SK-N-SH (cell line): Measurements from ENCODE around the gene YARS2. TPM values are rescaled to one million over a fixed set of nuclear protein-coding genes. Genes with fewer than 3 reads are reported as not detected.

Source experiments
- CTCF ChIA-PET: fragments of 300-600, 350-600 bp; formaldehyde crosslinking; extraction: SDS; loops from one replicate; lab custom pipeline; 2021; lab: Yijun Ruan, JAX
- POLR2A ChIA-PET: fragments of 350-600 bp; sonication (Branson Sonifier 250); formaldehyde crosslinking; extraction: SDS; loops from one replicate; lab custom pipeline; 2020; ENCODE audit warnings: antibody characterized with exemption, inconsistent platforms; lab: Yijun Ruan, JAX
- DNase-seq: peaks from one replicate; pipeline ENCODE4 v3.0.0; 2012
- H2AFZ ChIP-seq: fragments of 200-600 bp; sonication (generic); 2 replicates; pipeline ENCODE4 v1.8.1; 2016; ENCODE audit warnings: antibody characterized with exemption, mild to moderate bottlenecking, low read depth
- H3F3A ChIP-seq: fragments of 200-600 bp; sonication (generic); replicated peaks from 2 replicates; pipeline ENCODE3; 2016; ENCODE audit warnings: antibody characterized with exemption, mild to moderate bottlenecking; ENCODE audit not compliant: insufficient read depth
- H3K27ac ChIP-seq, 2 experiments: fragments of 200-500 bp in 1 of 2; fragments of 200-600 bp in 1 of 2; sonication (Bioruptor generic) in 1 of 2; sonication (generic), shearing (Covaris generic) in 1 of 2; 2 replicates each; pipeline versions ENCODE4 v1.5.1 to v1.6.1; 2014 to 2016; ENCODE audit warnings: low read depth in 2 of 2, inconsistent platforms in 1 of 2, low read length in 1 of 2, mild to moderate bottlenecking in 1 of 2, mixed read lengths in 1 of 2
- H3K27me3 ChIP-seq: fragments of 200-600 bp; sonication (generic), shearing (Covaris generic); 2 replicates; pipeline ENCODE4 v1.6.1; 2016; ENCODE audit warnings: mixed run types; ENCODE audit not compliant: insufficient read depth
- H3K36me3 ChIP-seq, 2 experiments: fragments of 200-500 bp in 1 of 2; fragments of 200-600 bp in 1 of 2; sonication (Bioruptor generic) in 1 of 2; sonication (generic) in 1 of 2; replicated peaks in 1 of 2; 2 replicates each; pipeline versions ENCODE3 to v1.5.1; 2014 to 2016; ENCODE audit warnings: low read length in 1 of 2, mild to moderate bottlenecking in 1 of 2; ENCODE audit not compliant: insufficient read depth in 2 of 2, control insufficient read depth in 1 of 2
- H3K4me1 ChIP-seq, 2 experiments: fragments of 200-500 bp in 1 of 2; fragments of 200-600 bp in 1 of 2; sonication (Bioruptor generic) in 1 of 2; sonication (generic), shearing (Covaris generic) in 1 of 2; 2 replicates each; pipeline versions ENCODE4 v1.5.1 to v1.6.1; 2014 to 2016; ENCODE audit warnings: low read depth in 1 of 2, low read length in 1 of 2, mixed run types in 1 of 2; ENCODE audit not compliant: insufficient read depth in 2 of 2, control insufficient read depth in 1 of 2
- H3K4me2 ChIP-seq: fragments of 200-600 bp; sonication (generic), shearing (Covaris generic); 2 replicates; pipeline ENCODE4 v1.6.1; 2017; ENCODE audit warnings: mixed run types
- H3K4me3 ChIP-seq, 2 experiments: fragments of 200-500 bp in 1 of 2; fragments of 200-600 bp in 1 of 2; sonication (Bioruptor generic) in 1 of 2; sonication (generic), shearing (Covaris generic) in 1 of 2; 2 replicates each; pipeline versions ENCODE4 v1.5.1 to v1.8.1; 2014 to 2016; ENCODE audit warnings: low read depth in 2 of 2, inconsistent platforms in 1 of 2, low read length in 1 of 2, mild to moderate bottlenecking in 1 of 2, mixed read lengths in 1 of 2, moderate library complexity in 1 of 2
- H3K79me2 ChIP-seq: fragments of 200-600 bp; sonication (generic); 2 replicates; pipeline ENCODE4 v1.8.1; 2017; ENCODE audit warnings: mild to moderate bottlenecking; ENCODE audit not compliant: insufficient read depth
- H3K9ac ChIP-seq: fragments of 200-600 bp; sonication (generic); 2 replicates; pipeline ENCODE4 v1.6.1; 2017; ENCODE audit warnings: mixed run types
- H3K9me2 ChIP-seq: fragments of 200-600 bp; sonication (generic); 2 replicates; pipeline ENCODE4 v1.6.1; 2017; ENCODE audit warnings: mixed run types
- H3K9me3 ChIP-seq: fragments of 200-600 bp; sonication (generic); 2 replicates; pipeline ENCODE4 v1.6.1; 2017; ENCODE audit warnings: mixed run types, mild to moderate bottlenecking, moderate library complexity
- H4K20me1 ChIP-seq: fragments of 200-600 bp; sonication (generic); 2 replicates; pipeline ENCODE4 v1.6.1; 2017; ENCODE audit warnings: mild to moderate bottlenecking, mixed run types; ENCODE audit not compliant: insufficient read depth
- EZH2phosphoT487 ChIP-seq: fragments of 200-600 bp; sonication (generic); IDR thresholded peaks from 2 replicates; pipeline ENCODE4 v1.6.1; 2017; ENCODE audit warnings: low read depth, mixed run types, mild to moderate bottlenecking, antibody characterized with exemption, moderate library complexity, borderline replicate concordance
- FOSL2 ChIP-seq: IDR thresholded peaks from 2 replicates; pipeline ENCODE4 v1.4.0; 2012; ENCODE audit warnings: low read depth, mild to moderate bottlenecking, moderate library complexity, borderline replicate concordance
- FOXJ3 ChIP-seq: sonication (generic); formaldehyde crosslinking; IDR thresholded peaks from 2 replicates; pipeline ENCODE4 v1.5.1; 2020; ENCODE audit warnings: mild to moderate bottlenecking, missing genetic modification reagents
- GABPA ChIP-seq: IDR thresholded peaks from 2 replicates; pipeline ENCODE4 v1.4.0; 2012; ENCODE audit warnings: low read depth, mild to moderate bottlenecking
- IRF3 ChIP-seq: fragments of 150-350 bp; IDR thresholded peaks from 2 replicates; pipeline ENCODE4 v1.6.1; 2016; ENCODE audit warnings: mild to moderate bottlenecking, low read depth, low read length
- PBX3 ChIP-seq: IDR thresholded peaks from 2 replicates; pipeline ENCODE4; 2012
- SMC3 ChIP-seq: IDR thresholded peaks from 2 replicates; pipeline ENCODE4 v1.6.1; 2012; ENCODE audit warnings: low read depth, low read length, improper control_type of control experiment
- TCF12 ChIP-seq: IDR thresholded peaks from 2 replicates; pipeline ENCODE4 v1.4.0; 2012
- USF2 ChIP-seq: fragments of 150-350 bp; IDR thresholded peaks from 2 replicates; pipeline ENCODE4 v1.6.1; 2017; ENCODE audit warnings: antibody characterized with exemption, low read length, low read depth, borderline replicate concordance
- ZBTB33 ChIP-seq: IDR thresholded peaks from 2 replicates; pipeline ENCODE4 v1.4.0; 2012; ENCODE audit warnings: low read depth, borderline replicate concordance
- WGBS: methylation state at CpG from one replicate; pipeline ENCODE4 v1.1.6; 2017; ENCODE audit warnings: low lambda C conversion rate; 5-methylcytosine and 5-hydroxymethylcytosine counted together
- polyA plus RNA-seq, 3 experiments: library from polyadenylated mRNA; depleted of rRNA; stranded (reverse); fragments of >200 nt; gene quantifications; 2 replicates each; pipeline ENCODE4 v1.2.3, GENCODE V29; 2012

YARS2 gene
- polyA plus RNA-seq, 1 of the 3 experiments (the other 2 are of a cell fraction) = 14.3 TPM

- peak overlapping the region; percentile 87 to 97; a peak in 3 of 4 replicates for H3K4me3 ChIP-seq
Observed at GRCh38 chr12:32756476-32757066, 874 bp upstream of the YARS2 start.

More at GRCh38 chr12:32756476-32757066, 874 bp upstream of the YARS2 start:
- Histone ChIP-seq H3K79me2 (peaks cover 29% of the 10 kb centered on the region), H3K9me3 (no peaks in the 10 kb centered on the region), H3K27ac (peak overlapping the region in 1 of 2 experiments; percentile 1; a peak in 2 of 4 replicates), H3K27me3 (0 out of 2 replicates have a peak, but pooled peaks cover 1% of the 10 kb centered on the region), H3F3A (peaks cover 4% of the 10 kb centered on the region), H3K36me3 (peaks cover 15 to 16% of the 10 kb centered on the region in 2 experiments), H2AFZ (0 out of 2 replicates have a peak overlapping the region, but pooled peaks have one; percentile 65), H3K9me2 (no peaks in the 10 kb centered on the region), H3K9ac (no peak overlapping the region), H3K4me1 (peaks cover 9 to 12% of the 10 kb centered on the region in 2 experiments; a peak in 1 of 4 replicates), H3K4me2 (peak overlapping the region; percentile 87), H4K20me1 (no peaks in the 10 kb centered on the region)
- TF ChIP-seq SMC3 (no peak), ZBTB33 (no peak), FOSL2 (no peak), IRF3 (no peak), PBX3 (no peak), TCF12 (no peak), EZH2phosphoT487 (no peak), GABPA (no peak), FOXJ3 (CRISPR knock-in tag) (no peak), USF2 (no peak)
- ChIA-PET POLR2A (interaction anchor here (0.9 to 2.3 kb wide), 4 partner anchors 65 to 162 kb away, joined by 3 to 10 read pairs (median 6); partner anchors contain the start of gene PKP2), CTCF (interaction anchor here (0.5 to 4.8 kb wide), 58 partner anchors 9 to 1274 kb away, joined by 3 to 150 read pairs (median 7); partner anchors contain the start of genes ALG10, DNM1L and PKP2)
- DNase-seq = peak; percentile 5
- 33% methylated on average over 7 of the region's 8 CpGs for WGBS
